Subcutaneous adipose tissue (tissue), 4 donors: ENCODE results near the gene SUCNR1. TPM values are rescaled to one million over a fixed set of nuclear protein-coding genes. Genes with fewer than 3 reads are reported as not detected.

Source experiments
- total RNA-seq, 4 donors: library from RNA; depleted of rRNA; stranded (reverse); fragments of >200 nt; gene quantifications; one replicate each; pipeline ENCODE4 v1.1.0, GENCODE V29; 2016
- TF ChIP-seq, protein P1 (sequence below): fragments of 450-650 bp; IDR thresholded peaks from one replicate; pipeline ENCODE4 v1.5.1; 2016; ENCODE audit warnings: low read depth, mild to moderate bottlenecking, control low read depth, antibody characterized with exemption, moderate library complexity

SUCNR1 gene
- total RNA-seq, 4 donors from 2014 or later, result 0.75 to 10.9 (median 3.1) TPM

- TF ChIP-seq, protein P1, sequence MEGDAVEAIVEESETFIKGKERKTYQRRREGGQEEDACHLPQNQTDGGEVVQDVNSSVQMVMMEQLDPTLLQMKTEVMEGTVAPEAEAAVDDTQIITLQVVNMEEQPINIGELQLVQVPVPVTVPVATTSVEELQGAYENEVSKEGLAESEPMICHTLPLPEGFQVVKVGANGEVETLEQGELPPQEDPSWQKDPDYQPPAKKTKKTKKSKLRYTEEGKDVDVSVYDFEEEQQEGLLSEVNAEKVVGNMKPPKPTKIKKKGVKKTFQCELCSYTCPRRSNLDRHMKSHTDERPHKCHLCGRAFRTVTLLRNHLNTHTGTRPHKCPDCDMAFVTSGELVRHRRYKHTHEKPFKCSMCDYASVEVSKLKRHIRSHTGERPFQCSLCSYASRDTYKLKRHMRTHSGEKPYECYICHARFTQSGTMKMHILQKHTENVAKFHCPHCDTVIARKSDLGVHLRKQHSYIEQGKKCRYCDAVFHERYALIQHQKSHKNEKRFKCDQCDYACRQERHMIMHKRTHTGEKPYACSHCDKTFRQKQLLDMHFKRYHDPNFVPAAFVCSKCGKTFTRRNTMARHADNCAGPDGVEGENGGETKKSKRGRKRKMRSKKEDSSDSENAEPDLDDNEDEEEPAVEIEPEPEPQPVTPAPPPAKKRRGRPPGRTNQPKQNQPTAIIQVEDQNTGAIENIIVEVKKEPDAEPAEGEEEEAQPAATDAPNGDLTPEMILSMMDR, result no peak
Observed at GRCh38 chr3:151901644-151902285, 28.3 kb downstream of the SUCNR1 start.

- TF ChIP-seq, protein P1, result no peak
Observed at GRCh38 chr3:151903501-151903991, 30.1 kb downstream of the SUCNR1 start.

DNA sequence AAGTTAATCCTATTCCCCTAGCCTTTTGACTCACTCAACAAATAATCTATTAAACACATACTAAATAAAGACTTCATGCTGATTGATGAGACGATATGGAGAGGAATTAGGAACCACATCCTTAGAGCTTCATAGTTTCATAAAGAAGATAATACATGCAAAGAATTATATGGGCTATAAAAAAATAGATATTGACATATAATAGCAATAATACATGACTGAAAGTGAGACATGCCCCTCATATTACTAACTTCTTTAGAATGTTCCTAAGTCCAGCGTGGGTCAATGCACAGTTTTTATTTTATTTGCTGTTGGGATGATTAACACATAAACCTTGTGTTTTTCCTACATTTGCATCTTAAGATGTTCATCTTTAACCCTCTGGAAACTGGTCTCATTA, 32.2 kb downstream of the SUCNR1 start:
- TF ChIP-seq, protein P1, result no peak

GRCh38 chr3:151906751-151907150, 33.3 kb downstream of the SUCNR1 start:
- TF ChIP-seq, protein P1, result no peak

GRCh38 chr3:151908399-151908798, 35.0 kb downstream of the SUCNR1 start:
- TF ChIP-seq, protein P1, result no peak

DNA sequence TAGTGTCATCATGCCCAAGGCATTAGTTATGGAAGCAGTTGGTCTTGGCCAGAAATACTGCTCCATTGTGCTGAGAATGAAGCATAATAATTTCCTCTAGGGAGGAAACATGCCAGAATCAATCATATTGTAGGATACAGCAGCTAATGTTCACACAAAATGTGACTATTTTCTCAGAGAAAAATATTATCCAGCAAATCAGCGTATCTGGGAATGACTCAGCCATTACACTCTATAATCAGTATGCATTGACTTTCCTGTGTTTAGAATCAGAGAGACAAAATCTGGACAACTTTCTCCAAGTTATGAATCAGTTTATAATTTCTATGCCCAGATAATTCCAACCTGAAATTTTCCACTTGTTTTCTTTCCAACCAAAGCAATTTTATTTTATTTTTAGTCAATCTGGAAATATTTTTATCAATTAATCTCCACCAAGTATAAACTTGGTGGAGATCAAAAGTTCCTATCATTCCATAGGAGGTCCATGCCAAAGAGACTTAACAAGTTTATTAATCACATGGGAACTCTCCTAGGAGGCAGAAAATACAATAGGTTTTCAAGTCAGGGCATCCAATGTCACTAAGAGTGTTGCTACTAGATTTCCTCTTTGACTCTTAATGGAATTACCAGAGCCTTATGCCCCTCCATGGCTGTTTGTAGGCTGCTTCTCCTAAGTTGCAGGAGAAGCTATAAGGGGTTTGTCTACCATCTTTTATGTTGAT, 36.4 kb downstream of the SUCNR1 start:
- TF ChIP-seq, protein P1, result no peak

DNA sequence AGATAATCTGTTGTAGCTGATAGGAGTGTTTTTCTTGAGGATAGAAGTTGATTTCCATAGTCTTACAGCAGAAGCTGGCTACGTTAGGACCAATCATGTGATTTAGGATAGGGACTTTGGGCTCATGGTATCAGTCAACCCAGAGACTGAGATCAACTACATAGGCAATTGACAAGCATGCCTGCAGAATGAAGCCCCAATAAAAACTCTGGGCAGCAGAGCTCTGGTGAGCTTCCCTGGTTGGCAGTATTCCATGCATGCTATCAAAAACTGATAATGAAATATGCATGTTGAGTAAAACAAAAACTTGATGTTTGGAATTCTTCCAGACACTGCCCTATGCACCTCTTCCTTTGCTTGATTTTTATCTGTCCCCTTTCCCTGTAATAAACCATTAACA, 38.0 kb downstream of the SUCNR1 start:
- TF ChIP-seq, protein P1, result no peak
